GM08714 (cell line): ENCODE measurements around the gene TTC33.
"Not testable (repeated sequence)": the region's sequence is repeated elsewhere in the genome, so short reads cannot be mapped to it uniquely, and the experiment has no call there.

Experiments used
- H3K4me3 ChIP-seq: fragments of 200-500 bp; sonication (Bioruptor generic); 2 replicates; pipeline ENCODE4 v1.5.1; 2014; ENCODE audit warnings: mild to moderate bottlenecking, low read length, inconsistent platforms
- ZNF274 ChIP-seq: IDR thresholded peaks from 2 replicates; pipeline ENCODE4 v1.6.1; 2012; ENCODE audit warnings: mild to moderate bottlenecking, low read depth, low read length

Gene TTC33

DNA sequence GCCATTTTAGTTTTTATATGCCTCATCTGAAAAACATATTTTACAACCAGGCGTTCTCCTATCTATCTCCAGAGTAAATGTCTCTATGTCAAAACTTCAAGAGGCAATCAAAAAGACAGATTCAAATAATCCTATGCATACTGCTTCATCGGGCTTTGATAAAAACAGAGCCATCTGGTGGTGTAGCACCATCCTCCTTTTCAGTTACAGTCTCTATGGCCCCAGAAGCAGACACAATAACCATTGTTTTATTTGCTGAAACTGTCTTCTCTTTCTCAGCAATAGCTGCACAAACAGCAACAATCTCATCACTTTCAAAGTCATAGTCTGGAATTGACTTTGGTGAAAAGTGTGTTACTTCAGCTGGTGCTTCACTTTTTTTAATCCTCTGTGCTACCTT lies 39.8 kb downstream of the TTC33 start:
- no peak overlapping the region for H3K4me3 ChIP-seq
- TF ChIP-seq ZNF274: no peak

DNA sequence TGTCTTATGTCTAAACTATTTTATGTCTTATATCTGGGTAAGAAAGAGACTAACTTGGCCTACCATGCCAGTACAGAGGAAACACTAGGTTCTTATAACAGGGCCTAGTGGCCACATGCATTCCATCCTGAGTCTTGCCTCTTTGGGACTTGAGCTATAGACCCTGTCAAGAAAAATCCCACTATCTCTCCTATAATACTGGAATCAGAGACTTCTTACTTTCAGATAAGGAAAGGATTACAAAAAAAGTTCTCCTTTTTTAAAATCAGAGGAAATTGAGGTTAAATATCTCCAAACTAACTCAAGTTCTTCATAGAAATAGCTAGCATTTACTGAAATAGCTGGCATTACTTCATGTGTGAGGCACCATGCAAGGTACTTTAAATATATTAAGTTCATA lies 41.8 kb downstream of the TTC33 start:
- TF ChIP-seq ZNF274: no peak
- H3K4me3 ChIP-seq: no peak overlapping the region

DNA sequence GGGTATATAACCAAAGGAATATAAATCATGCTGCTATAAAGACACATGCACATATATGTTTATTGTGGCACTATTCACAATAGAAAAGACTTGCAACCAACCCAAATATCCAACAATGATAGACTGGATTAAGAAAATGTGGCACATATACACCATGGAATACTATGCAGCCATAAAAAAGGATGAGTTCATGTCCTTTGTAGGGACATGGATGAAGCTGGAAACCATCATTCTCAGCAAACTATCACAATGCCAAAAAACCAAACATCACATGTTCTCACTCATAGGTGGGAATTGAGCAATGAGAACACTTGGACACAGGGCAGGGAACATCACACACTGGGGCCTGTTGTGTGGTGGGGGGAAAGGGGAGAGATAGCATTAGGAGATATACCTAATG lies 45.2 kb downstream of the TTC33 start:
- H3K4me3 ChIP-seq: not testable (repeated sequence)

DNA sequence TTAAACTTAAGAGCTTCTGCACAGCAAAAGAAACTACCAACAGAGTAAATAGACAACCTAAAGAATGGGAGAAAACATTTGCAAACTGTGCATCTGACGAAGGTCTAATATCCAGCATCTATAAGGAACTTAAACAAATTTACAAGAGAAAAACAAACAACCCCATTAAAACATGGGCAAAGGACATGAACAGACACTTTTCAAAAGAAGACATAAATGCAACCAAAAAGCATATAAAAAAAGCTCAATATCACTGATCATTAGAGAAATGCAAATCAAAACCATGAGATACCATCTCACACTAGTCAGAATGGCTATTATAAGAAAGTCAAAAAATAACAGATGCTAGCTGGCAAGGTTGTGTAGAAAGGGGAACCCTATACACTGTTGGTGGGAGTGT lies 50.3 kb downstream of the TTC33 start:
- H3K4me3 ChIP-seq: not testable (repeated sequence)

DNA sequence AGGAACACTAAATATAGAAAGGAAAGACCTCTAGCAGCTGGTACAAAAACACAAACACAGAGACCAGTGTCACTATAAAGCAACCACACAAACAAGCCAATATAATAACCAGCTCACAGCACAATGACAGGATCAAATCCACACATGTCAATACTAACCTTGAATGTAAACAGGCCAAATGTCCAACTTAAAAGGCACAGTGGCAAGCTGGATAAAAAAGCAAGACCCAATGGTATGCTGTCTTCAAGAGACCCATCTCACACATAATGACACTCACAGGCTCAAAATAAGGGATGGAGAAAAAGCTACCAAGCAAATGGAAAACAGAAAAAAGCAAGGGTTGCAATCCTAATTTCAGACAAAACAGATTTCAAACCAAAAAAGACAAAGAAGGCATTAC lies 53.7 kb downstream of the TTC33 start:
- not testable (repeated sequence) for H3K4me3 ChIP-seq

DNA sequence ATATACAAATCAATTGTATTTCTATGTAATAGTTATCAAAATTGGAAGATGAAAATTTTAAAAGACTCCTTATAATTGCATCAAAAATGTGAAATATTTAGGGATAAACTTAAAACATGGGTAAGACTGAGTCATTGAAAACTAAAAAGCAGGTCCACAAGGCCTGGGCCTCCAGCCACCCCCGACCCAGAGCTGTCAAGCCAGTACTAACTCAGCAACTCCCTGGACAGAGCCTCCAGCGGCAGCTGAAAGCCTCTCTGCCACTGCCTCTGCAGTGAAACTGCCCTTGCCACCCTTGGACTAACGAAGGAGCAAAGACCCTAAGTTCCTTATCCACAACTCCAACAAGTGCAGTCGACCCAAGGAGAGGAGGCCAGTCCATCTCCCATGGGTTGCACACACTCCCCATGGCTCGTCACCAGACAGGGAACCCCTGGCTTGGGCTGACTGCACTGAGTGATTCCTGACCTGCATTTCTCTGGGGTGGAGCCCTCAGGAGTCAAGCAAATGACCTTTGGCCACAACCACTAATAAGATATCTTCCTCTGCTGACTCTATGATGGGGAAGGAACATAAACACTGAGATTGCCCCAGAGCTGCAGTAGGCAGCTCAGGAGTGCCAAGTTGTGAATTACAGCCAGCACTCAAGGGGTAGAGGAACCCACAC lies 55.5 kb downstream of the TTC33 start:
- no peak for TF ChIP-seq ZNF274
- H3K4me3 ChIP-seq: no peak overlapping the region

DNA sequence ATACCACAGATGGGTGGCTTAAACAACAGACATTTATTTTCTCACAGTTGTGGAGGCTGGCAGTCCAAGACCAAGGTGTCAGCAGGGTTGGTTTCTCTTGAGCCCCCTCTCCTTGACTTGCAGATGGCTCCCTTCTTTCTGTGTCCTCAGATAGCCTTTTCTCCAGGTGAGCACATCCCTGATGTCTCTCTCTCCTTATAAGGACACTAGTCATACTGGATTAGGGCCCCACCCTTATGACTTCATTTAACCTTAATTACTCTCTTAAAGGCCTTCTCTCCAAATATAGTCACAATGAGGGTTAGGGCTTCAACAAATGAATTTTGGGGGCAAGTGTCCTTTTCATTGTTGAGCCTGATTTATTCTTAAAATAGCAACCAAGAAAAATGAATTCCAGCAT lies 61.3 kb downstream of the TTC33 start:
- no peak for TF ChIP-seq ZNF274
- H3K4me3 ChIP-seq: no peak overlapping the region

DNA sequence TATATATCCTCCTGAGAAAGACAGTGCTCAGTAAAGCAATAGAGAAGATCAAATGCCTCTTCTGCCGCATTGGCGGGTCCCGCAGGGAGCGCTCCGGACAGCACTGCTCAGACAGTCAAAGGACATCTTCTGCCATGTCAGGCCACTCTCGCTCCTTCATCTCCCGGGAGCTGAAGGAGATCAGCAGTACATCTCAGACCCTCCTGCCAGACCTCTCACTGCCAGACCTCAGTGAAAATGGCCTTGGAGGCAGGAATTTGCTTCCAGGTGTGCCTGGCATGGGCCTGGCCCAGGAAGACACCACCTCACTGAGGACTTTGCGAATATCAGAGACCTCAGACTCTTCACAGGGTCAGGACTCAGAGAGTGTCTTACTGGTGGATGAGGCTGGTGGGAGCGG lies 63.9 kb downstream of the TTC33 start:
- H3K4me3 ChIP-seq: no peak overlapping the region
- no peak for TF ChIP-seq ZNF274

DNA sequence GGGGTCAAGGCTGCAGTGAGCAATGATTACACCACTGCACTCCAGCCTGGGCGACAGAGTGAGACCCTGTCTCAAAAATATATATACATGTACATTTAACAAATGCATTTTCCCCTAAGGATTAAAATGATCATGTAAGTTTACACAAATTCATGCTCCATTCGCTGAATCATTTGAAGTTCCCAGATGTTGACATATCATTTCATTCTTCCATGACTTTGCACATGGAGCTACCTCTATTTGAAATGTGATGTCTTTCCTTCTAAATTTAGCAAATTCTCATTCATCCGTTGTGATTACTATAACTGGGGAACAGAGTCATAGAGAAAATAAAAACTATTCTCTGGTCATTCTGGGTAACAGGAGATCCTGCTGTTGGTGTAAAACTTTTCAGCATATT lies 65.5 kb downstream of the TTC33 start:
- no peak overlapping the region for H3K4me3 ChIP-seq
- no peak for TF ChIP-seq ZNF274

DNA sequence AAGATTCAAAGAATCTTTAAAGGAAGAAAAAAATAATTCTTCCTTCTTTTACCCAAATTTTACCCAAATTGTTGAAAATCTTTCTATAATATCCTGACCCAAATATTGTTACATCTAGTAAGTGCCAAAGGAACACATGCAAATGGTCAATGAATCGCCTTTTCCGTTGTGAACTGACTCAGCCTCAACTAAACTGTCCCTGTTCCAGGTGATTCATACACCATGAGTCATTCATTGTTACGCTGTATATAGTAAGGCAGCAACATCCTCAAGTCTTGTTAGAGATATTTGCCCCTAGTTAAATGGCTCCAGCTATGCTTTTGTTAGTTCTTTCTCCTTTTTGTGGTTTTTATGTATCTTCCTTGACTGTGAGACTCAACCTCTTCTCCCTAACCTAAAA lies 66.3 kb downstream of the TTC33 start:
- no peak overlapping the region for H3K4me3 ChIP-seq
- TF ChIP-seq ZNF274: no peak

DNA sequence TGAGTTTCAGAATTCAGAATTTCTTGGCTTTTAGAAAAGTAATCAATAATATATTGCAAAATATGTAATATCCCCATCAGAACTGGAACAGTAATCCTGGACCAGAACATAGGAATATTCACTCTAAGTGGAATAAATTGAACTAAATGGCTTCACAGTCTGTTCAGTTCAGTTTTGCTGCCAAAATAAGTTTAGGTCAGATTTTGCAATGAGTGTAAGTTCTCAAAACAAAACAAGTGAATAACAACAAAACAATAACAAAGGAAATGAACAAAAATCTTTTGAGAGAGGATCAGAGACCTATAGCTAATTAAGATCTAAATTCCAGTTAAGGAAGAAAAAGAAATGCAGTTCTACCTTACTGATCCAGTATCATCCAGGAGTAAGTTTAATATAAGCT lies 66.8 kb downstream of the TTC33 start:
- TF ChIP-seq ZNF274: no peak
- H3K4me3 ChIP-seq: no peak overlapping the region

DNA sequence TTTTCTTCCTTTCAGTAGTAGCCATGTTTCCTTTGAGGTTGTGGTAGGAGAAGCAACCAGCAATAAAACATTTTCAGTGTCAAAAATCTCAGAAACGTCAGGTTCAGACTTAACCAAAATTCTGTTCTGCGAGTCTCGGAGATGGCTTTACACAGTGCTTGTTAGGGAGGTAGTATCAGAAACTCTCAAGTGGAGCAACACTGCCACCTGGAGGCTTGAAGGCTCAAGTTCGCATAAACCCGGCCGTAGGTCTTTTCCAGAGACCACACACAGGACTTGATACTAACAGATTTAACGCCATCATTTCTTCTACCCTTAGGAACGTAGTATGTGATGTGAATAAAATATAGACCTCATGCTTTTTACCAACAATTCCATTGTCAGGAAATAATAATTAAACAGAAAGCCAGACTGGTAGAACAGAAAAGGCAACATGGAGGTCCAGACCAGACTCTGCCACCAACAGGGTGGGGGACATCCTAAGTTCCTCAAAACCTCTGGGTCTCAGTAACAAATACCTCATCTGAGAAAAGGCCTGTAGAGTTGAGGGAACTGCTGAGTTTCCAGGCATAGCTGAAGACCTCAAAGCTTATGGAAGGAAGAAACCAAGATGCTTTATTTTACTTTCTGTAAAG lies 67.5 kb downstream of the TTC33 start:
- TF ChIP-seq ZNF274: no peak
- H3K4me3 ChIP-seq: no peak overlapping the region

DNA sequence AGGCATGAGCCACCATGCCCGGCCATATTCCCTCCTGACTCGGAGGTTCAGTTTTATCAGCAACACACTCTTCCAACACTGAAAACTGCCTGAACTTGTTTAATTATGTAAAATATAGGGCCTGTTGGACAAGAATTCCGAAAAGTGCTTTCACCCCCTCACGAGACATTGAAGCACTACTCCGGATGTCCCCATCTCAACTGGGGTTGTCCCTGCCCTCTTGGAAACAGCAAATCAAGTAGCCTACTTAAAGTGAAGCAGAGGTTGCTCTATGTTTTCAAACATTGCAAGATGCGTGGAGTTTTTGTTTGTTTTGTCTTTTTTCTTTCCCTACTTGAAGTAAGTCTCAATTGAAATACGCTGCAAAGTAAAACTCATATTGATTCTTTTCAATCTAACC lies 68.4 kb downstream of the TTC33 start:
- TF ChIP-seq ZNF274: no peak
- no peak overlapping the region for H3K4me3 ChIP-seq

DNA sequence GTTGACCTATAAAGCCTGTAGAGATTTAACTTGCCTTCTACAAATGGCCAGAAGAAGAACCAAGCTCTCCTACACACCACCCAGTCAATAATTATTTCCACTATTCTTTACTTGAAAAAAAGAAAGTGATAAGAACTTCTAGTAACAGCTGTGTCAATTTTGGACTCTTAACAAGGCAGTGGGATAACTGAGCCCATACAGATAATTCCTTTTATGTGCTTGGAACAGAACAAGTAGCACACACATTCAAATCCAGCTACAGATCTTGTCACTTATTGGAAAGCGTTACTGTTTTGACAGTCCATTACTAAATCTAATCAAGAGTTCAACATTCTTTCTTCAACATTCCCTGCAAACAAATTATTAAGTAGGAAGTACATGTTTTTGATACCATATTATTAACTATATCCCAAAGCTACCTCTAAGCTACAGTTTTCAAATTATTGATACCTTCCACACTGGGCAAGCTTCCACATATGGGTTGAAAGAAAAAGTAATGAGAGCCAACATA lies 69.7 kb downstream of the TTC33 start:
- no peak for TF ChIP-seq ZNF274
- H3K4me3 ChIP-seq: no peak overlapping the region

DNA sequence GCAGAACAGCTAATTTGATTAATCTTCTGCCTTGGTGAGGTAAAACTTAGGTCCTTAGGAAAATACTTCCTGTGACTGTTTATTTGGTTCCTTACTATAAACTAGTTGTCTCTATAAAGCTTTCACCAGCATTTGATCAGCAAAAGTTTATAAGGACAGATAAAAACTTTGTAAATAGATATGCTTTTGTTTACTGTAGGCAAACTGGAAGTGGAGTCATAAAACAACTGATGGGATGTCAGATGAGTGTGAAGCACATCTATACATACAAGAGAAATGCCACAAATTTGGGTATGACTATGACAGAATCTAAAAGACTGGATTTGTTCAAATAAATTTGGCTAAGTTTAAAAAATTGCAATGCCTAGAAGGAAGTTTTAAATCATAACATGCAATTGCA lies 70.6 kb downstream of the TTC33 start:
- no peak overlapping the region for H3K4me3 ChIP-seq
- no peak for TF ChIP-seq ZNF274

DNA sequence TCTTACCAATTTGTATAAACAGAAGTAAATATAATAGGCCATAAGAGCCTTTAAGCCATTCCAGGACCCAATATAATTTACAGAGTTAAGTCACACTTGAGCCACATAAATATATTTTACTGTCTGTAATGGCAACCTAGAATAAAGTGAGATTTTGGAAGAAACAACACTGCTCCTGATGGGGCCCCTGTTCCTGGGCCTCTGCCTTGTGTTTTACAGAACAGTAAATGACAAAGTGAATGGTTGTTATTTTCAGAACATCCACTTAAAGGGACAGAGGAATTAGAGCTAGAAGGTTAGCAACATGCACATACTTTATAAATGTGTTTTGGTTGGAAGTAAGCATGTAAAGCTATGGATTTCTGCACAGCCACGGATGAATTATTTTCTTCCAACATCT lies 72.5 kb downstream of the TTC33 start:
- peak overlapping the region; percentile 80; the same call in 1 of the 2 replicates for H3K4me3 ChIP-seq
- TF ChIP-seq ZNF274: no peak
